ENCODE results near the gene PLGLB1. TPM values are rescaled to one million over a fixed set of nuclear protein-coding genes. Genes with fewer than 3 reads are reported as not detected.
"Not testable (repeated sequence)": the region's sequence is repeated elsewhere in the genome, so short reads cannot be mapped to it uniquely, and the experiment has no call there.

Gene PLGLB1
- total RNA-seq = under 1 TPM; 0.41 to 0.84 TPM
- long read RNA-seq = 0 reads

- DNase-seq; intact Hi-C loops (cut with DNase I); ATAC-seq: not testable (repeated sequence)
Measured at GRCh38 chr2:87021744-87022143, at the start of gene PLGLB1. Gene PLGLB1 (minus strand): TSS chr2:87021844. CDS start chr2:87021783, 61 bp downstream.

GRCh38 chr2:87064305-87064704 is 42.7 kb upstream of the PLGLB1 start:
- intact Hi-C loops (cut with DNase I) = not testable (repeated sequence)

GRCh38 chr2:87063431-87063830 is 41.8 kb upstream of the PLGLB1 start:
- DNase-seq; intact Hi-C loops (cut with DNase I): not testable (repeated sequence)
- peak; percentile 54 to 61 for ATAC-seq

More at GRCh38 chr2:87064305-87064704, 42.7 kb upstream of the PLGLB1 start:
- not testable (repeated sequence) for ATAC-seq, DNase-seq

GRCh38 chr2:87061519-87061918 is 39.9 kb upstream of the PLGLB1 start:
- ATAC-seq; DNase-seq; intact Hi-C loops (cut with DNase I): not testable (repeated sequence)

GRCh38 chr2:87057606-87058005 is 36.0 kb upstream of the PLGLB1 start:
- ATAC-seq; DNase-seq; intact Hi-C loops (cut with DNase I): not testable (repeated sequence)

- ATAC-seq; intact Hi-C loops (cut with DNase I); DNase-seq: not testable (repeated sequence)
Measured at GRCh38 chr2:87056843-87057242, 35.2 kb upstream of the PLGLB1 start.

GRCh38 chr2:87056435-87056834 is 34.8 kb upstream of the PLGLB1 start:
- ATAC-seq; intact Hi-C loops (cut with DNase I): not testable (repeated sequence)

GRCh38 chr2:87054375-87054774 is 32.7 kb upstream of the PLGLB1 start:
- DNase-seq; intact Hi-C loops (cut with DNase I); ATAC-seq: not testable (repeated sequence)

More at GRCh38 chr2:87056435-87056834, 34.8 kb upstream of the PLGLB1 start:
- not testable (repeated sequence) for DNase-seq

- DNase-seq; intact Hi-C loops (cut with DNase I): not testable (repeated sequence)
- peak; percentile 30 to 49 for ATAC-seq
Measured at GRCh38 chr2:87041321-87041978, 19.8 kb upstream of the PLGLB1 start.

GRCh38 chr2:87028607-87029006 is 7.0 kb upstream of the PLGLB1 start:
- DNase-seq; intact Hi-C loops (cut with DNase I): not testable (repeated sequence)
- ATAC-seq = peak in 1 of 2 donors; percentile 83

- intact Hi-C loops (cut with DNase I); DNase-seq: not testable (repeated sequence)
- ATAC-seq = peak; percentile 70 to 76
Measured at GRCh38 chr2:87026816-87027215, 5.2 kb upstream of the PLGLB1 start.

- ATAC-seq = peak in 1 of 2 donors; percentile 23
- intact Hi-C loops (cut with DNase I); DNase-seq: not testable (repeated sequence)
Measured at GRCh38 chr2:87025927-87026326, 4.3 kb upstream of the PLGLB1 start.

- DNase-seq; ATAC-seq; intact Hi-C loops (cut with DNase I): not testable (repeated sequence)
Measured at GRCh38 chr2:87023988-87024615, 2.5 kb upstream of the PLGLB1 start.

GRCh38 chr2:87021043-87021442 is 601 bp downstream of the PLGLB1 start:
- DNase-seq; intact Hi-C loops (cut with DNase I); ATAC-seq: not testable (repeated sequence)

- DNase-seq; ATAC-seq; intact Hi-C loops (cut with DNase I): not testable (repeated sequence)
Measured at GRCh38 chr2:87019053-87019452, 2.6 kb downstream of the PLGLB1 start.

- DNase-seq; intact Hi-C loops (cut with DNase I); ATAC-seq: not testable (repeated sequence)
Measured at GRCh38 chr2:87014489-87015169, 7.0 kb downstream of the PLGLB1 start.

- ATAC-seq; DNase-seq; intact Hi-C loops (cut with DNase I): not testable (repeated sequence)
Measured at GRCh38 chr2:87004398-87004797, 17.2 kb downstream of the PLGLB1 start.
